A673 (cell line): ENCODE data around the gene HLA-B. TPM values are rescaled to one million over a fixed set of nuclear protein-coding genes. Genes with fewer than 3 reads are reported as not detected.
"Not testable (repeated sequence)": the region's sequence is repeated elsewhere in the genome, so short reads cannot be mapped to it uniquely, and the experiment has no call there.

Source experiments
- BruUV-seq: library from RNA; stranded (reverse); fragments of 400-500 nt; replicated peaks from 2 replicates; lab custom pipeline; 2021; lab: Mats Ljungman, UMichigan
- CTCF ChIA-PET: fragments of 300-600 bp; sonication (Branson Sonifier 250); formaldehyde crosslinking; loops from one replicate; lab custom pipeline; 2022; ENCODE audit warnings: antibody characterized with exemption; lab: Charles Lee
- POLR2A ChIA-PET: fragments of 300-600 bp; sonication (Branson Sonifier 250); formaldehyde crosslinking; loops from one replicate; lab custom pipeline; 2022; ENCODE audit warnings: antibody characterized with exemption; ENCODE audit not compliant: low non-redundant PET; lab: Charles Lee
- DNase-seq: peaks from one replicate; pipeline ENCODE4 v3.0.0-alpha.2; 2015; ENCODE audit warnings: low spot score
- H3K27ac ChIP-seq: fragments of 200-600 bp; sonication (generic); 2 replicates; pipeline ENCODE4 v1.5.1; 2016; ENCODE audit warnings: mixed run types, low read depth, mild to moderate bottlenecking, mixed read lengths, antibody characterized with exemption, low read length; ENCODE audit not compliant: poor library complexity, severe bottlenecking
- H3K27me3 ChIP-seq: fragments of 200-600 bp; sonication (generic); replicated peaks from 2 replicates; pipeline ENCODE4 v1.6.1; 2017; ENCODE audit warnings: mixed run types, low read depth, mild to moderate bottlenecking, mixed read lengths, antibody characterized with exemption, low read length; ENCODE audit not compliant: insufficient read depth, poor library complexity
- H3K36me3 ChIP-seq: fragments of 200-600 bp; sonication (generic); 2 replicates; pipeline ENCODE4 v1.6.1; 2016; ENCODE audit warnings: mixed run types, mild to moderate bottlenecking, mixed read lengths, antibody characterized with exemption, low read length; ENCODE audit not compliant: insufficient read depth, poor library complexity, severe bottlenecking
- H3K4me1 ChIP-seq: fragments of 200-600 bp; sonication (generic); 2 replicates; pipeline ENCODE4 v1.6.1; 2017; ENCODE audit warnings: mixed run types, mild to moderate bottlenecking, mixed read lengths, antibody characterized with exemption, low read length; ENCODE audit not compliant: insufficient read depth, poor library complexity, severe bottlenecking
- H3K4me3 ChIP-seq: fragments of 200-600 bp; sonication (generic); 2 replicates; pipeline ENCODE4 v1.5.1; 2016; ENCODE audit warnings: low read depth, mixed run types, mild to moderate bottlenecking, mixed read lengths, low read length; ENCODE audit not compliant: poor library complexity, severe bottlenecking
- H3K9me3 ChIP-seq: fragments of 200-600 bp; sonication (generic); 2 replicates; pipeline ENCODE4 v1.6.1; 2016; ENCODE audit warnings: mixed run types, low read depth, mild to moderate bottlenecking, mixed read lengths, antibody characterized with exemption, low read length; ENCODE audit not compliant: poor library complexity, severe bottlenecking
- CTCF ChIP-seq: fragments of 300-800, 200-600 bp; sonication (generic); conservative IDR thresholded peaks from 2 replicates; pipeline ENCODE4 v1.5.1; 2017; ENCODE audit warnings: low read depth, mild to moderate bottlenecking, antibody characterized with exemption, low read length, moderate library complexity, mixed read lengths
- EZH2 ChIP-seq: fragments of 200-600 bp; sonication (generic); IDR thresholded peaks from 2 replicates; pipeline ENCODE4 v1.6.1; 2017; ENCODE audit warnings: borderline replicate concordance, low read depth, mild to moderate bottlenecking, mixed read lengths, antibody characterized with exemption, low read length; ENCODE audit not compliant: poor library complexity, severe bottlenecking
- intact Hi-C: fragments of 100-400 bp; cut with micrococcal nuclease; formaldehyde crosslinking; loops from one replicate; pipeline ENCODE4 v1.10.0; 2022; ENCODE audit not compliant: unreplicated experiment
- total RNA-seq: library from RNA; stranded (reverse); gene quantifications from 2 replicates; pipeline ENCODE4 v1.2.3, GENCODE V29; 2021

The HLA-B gene
- total RNA-seq, 1 experiment from 2014 or later: 27.3 TPM

- Histone ChIP-seq H3K9me3 (no peaks in the 10 kb centered on the region), H3K4me1 (peaks cover 22% of the 10 kb centered on the region), H3K27me3 (no peaks in the 10 kb centered on the region), H3K27ac (peak overlapping the region; percentile 86), H3K4me3 (peak overlapping the region; percentile 76), H3K36me3 (no peaks in the 10 kb centered on the region)
- TF ChIP-seq CTCF (no peak), EZH2 (no peak)
- DNase-seq: peak; percentile 82
- intact Hi-C loops: loop anchor here (5.0 kb wide), 1 partner anchor 92 kb away; no protein-coding TSS in a partner anchor
- POLR2A ChIA-PET: interaction anchor here (0.6 to 0.7 kb wide), 2 partner anchors 136 to 591 kb away, joined by 4 to 5 read pairs; no protein-coding TSS in a partner anchor
- TSS peak; percentile 51 for BruUV-seq
- CTCF ChIA-PET: interaction anchor here (0.7 to 0.9 kb wide), 2 partner anchors 42 to 183 kb away, joined by 3 to 4 read pairs; no protein-coding TSS in a partner anchor
These were observed 43.7 kb upstream of the HLA-B start for GRCh38 chr6:31400467-31401289.

GRCh38 chr6:31399589-31400466 lies 42.8 kb upstream of the HLA-B start:
- Histone ChIP-seq H3K27me3 (no peaks in the 10 kb centered on the region), H3K9me3 (no peaks in the 10 kb centered on the region), H3K4me3 (peak overlapping the region; percentile 76), H3K27ac (peak overlapping the region; percentile 86), H3K4me1 (peaks cover 22% of the 10 kb centered on the region), H3K36me3 (no peaks in the 10 kb centered on the region)
- ChIA-PET POLR2A (interaction anchor here (0.7 kb wide), 1 partner anchor 254 kb away, joined by 3 read pairs; no protein-coding TSS in a partner anchor), CTCF (interaction anchor here (0.6 to 0.9 kb wide), 9 partner anchors 9 to 1173 kb away, joined by 3 to 5 read pairs (median 3); partner anchors contain the start of genes LSM2 and MDC1)
- DNase-seq: peak; percentile 92
- intact Hi-C loops: loop anchor here (2.0 to 5.0 kb wide), 2 partner anchors 92 to 199 kb away; no protein-coding TSS in a partner anchor
- BruUV-seq: no TSS peak
- TF ChIP-seq EZH2: no peak
- peak; percentile 98 for TF ChIP-seq CTCF

- no peaks in the 10 kb centered on the region for H3K9me3 ChIP-seq
- TF ChIP-seq EZH2 (no peak), CTCF (no peak)
- H3K27me3 ChIP-seq: no peaks in the 10 kb centered on the region
- H3K4me1 ChIP-seq: peaks cover 20% of the 10 kb centered on the region
- intact Hi-C loops: loop anchor here (2.0 kb wide), 1 partner anchor 201 kb away; no protein-coding TSS in a partner anchor
- H3K4me3 ChIP-seq: no peak overlapping the region
- no peak for DNase-seq
- CTCF ChIA-PET: no interaction called here
- H3K36me3 ChIP-seq: no peaks in the 10 kb centered on the region
- BruUV-seq: no TSS peak
- H3K27ac ChIP-seq: no peak overlapping the region
- POLR2A ChIA-PET: no interaction called here
These were observed 41.0 kb upstream of the HLA-B start for GRCh38 chr6:31397901-31398525.

GRCh38 chr6:31397153-31397499 lies 40.1 kb upstream of the HLA-B start:
- CTCF ChIA-PET, H3K36me3 ChIP-seq, H3K4me3 ChIP-seq, BruUV-seq, H3K27me3 ChIP-seq, H3K9me3 ChIP-seq, H3K27ac ChIP-seq, DNase-seq, intact Hi-C loops: not testable (repeated sequence)
- peaks cover 13% of the 10 kb centered on the region for H3K4me1 ChIP-seq
- POLR2A ChIA-PET: interaction anchor here (0.6 kb wide), 1 partner anchor 782 kb away, joined by 6 read pairs; no protein-coding TSS in a partner anchor
